ENCODE results near the gene UGT1A1.

UGT1A1 gene

GRCh38 chr2:233794128-233794658 is 34.1 kb downstream of the UGT1A1 start:
- H4K20me1 ChIP-seq (ENCODE audit: control insufficient read depth, insufficient read depth, low read depth, low read length): no peaks in the 10 kb centered on the region
- H3F3A ChIP-seq (ENCODE audit: control insufficient read depth, insufficient read depth): no peaks in the 10 kb centered on the region
- H3K9me3 ChIP-seq (ENCODE audit: control insufficient read depth, insufficient read depth, low read length): no peaks in the 10 kb centered on the region
- peaks cover 5% of the 10 kb centered on the region; the same call in 1 of the 2 replicates for H3K4me1 ChIP-seq (ENCODE audit: control insufficient read depth, low read length)
- H3K36me3 ChIP-seq (ENCODE audit: control insufficient read depth, low read length): no peaks in the 10 kb centered on the region
- TF ChIP-seq EZH2phosphoT487 (IDR thresholded peaks at IDR 0.05; ENCODE audit: borderline replicate concordance, low read length) (no peak), CTCF (IDR thresholded peaks at IDR 0.05; ENCODE audit: low read depth, low read length, poor library complexity, severe bottlenecking) (no peak)
- H3K27ac ChIP-seq (ENCODE audit: low read depth, low read length): no peak overlapping the region
- H3K79me2 ChIP-seq (ENCODE audit: control insufficient read depth, low read length): no peaks in the 10 kb centered on the region
- no peaks in the 10 kb centered on the region for H3K9me2 ChIP-seq (replicated peaks; ENCODE audit: control insufficient read depth, low read length)
- no peak overlapping the region for H3K4me2 ChIP-seq (ENCODE audit: low read length)
- H3K4me3 ChIP-seq (ENCODE audit: low read length): no peak overlapping the region
- no peaks in the 10 kb centered on the region for H3K27me3 ChIP-seq (ENCODE audit: control insufficient read depth, low read length)

- TF ChIP-seq EZH2phosphoT487 (IDR thresholded peaks at IDR 0.05; ENCODE audit: borderline replicate concordance, low read length): no peak
- no peak for TF ChIP-seq CTCF (IDR thresholded peaks at IDR 0.05; ENCODE audit: low read depth, low read length, poor library complexity, severe bottlenecking)
- Histone ChIP-seq H4K20me1 (ENCODE audit: control insufficient read depth, insufficient read depth, low read depth, low read length) (no peaks in the 10 kb centered on the region), H3K4me2 (ENCODE audit: low read length) (no peak overlapping the region), H3K4me3 (ENCODE audit: low read length) (no peak overlapping the region), H3K4me1 (ENCODE audit: control insufficient read depth, low read length) (no peaks in the 10 kb centered on the region), H3K27ac (ENCODE audit: low read depth, low read length) (no peak overlapping the region), H3K9me3 (ENCODE audit: control insufficient read depth, insufficient read depth, low read length) (no peaks in the 10 kb centered on the region), H3K9me2 (replicated peaks; ENCODE audit: control insufficient read depth, low read length) (no peaks in the 10 kb centered on the region), H3F3A (ENCODE audit: control insufficient read depth, insufficient read depth) (no peaks in the 10 kb centered on the region), H3K36me3 (ENCODE audit: control insufficient read depth, low read length) (no peaks in the 10 kb centered on the region), H3K79me2 (ENCODE audit: control insufficient read depth, low read length) (no peaks in the 10 kb centered on the region), H3K27me3 (ENCODE audit: control insufficient read depth, low read length) (no peaks in the 10 kb centered on the region)
Observed at GRCh38 chr2:233795735-233796171, 35.7 kb downstream of the UGT1A1 start.

- no peaks in the 10 kb centered on the region for H3K79me2 ChIP-seq (ENCODE audit: control insufficient read depth, low read length)
- H3K4me2 ChIP-seq (ENCODE audit: low read length): no peak overlapping the region
- H3F3A ChIP-seq (ENCODE audit: control insufficient read depth, insufficient read depth): no peaks in the 10 kb centered on the region
- no peak overlapping the region for H3K4me3 ChIP-seq (ENCODE audit: low read length)
- no peaks in the 10 kb centered on the region for H4K20me1 ChIP-seq (ENCODE audit: control insufficient read depth, insufficient read depth, low read depth, low read length)
- TF ChIP-seq CTCF (IDR thresholded peaks at IDR 0.05; ENCODE audit: low read depth, low read length, poor library complexity, severe bottlenecking) (no peak), EZH2phosphoT487 (IDR thresholded peaks at IDR 0.05; ENCODE audit: borderline replicate concordance, low read length) (no peak)
- H3K27me3 ChIP-seq (ENCODE audit: control insufficient read depth, low read length): no peaks in the 10 kb centered on the region
- H3K4me1 ChIP-seq (ENCODE audit: control insufficient read depth, low read length): peaks cover 4% of the 10 kb centered on the region
- no peak overlapping the region for H3K27ac ChIP-seq (ENCODE audit: low read depth, low read length)
- no peaks in the 10 kb centered on the region for H3K36me3 ChIP-seq (ENCODE audit: control insufficient read depth, low read length)
- no peaks in the 10 kb centered on the region for H3K9me2 ChIP-seq (replicated peaks; ENCODE audit: control insufficient read depth, low read length)
- no peaks in the 10 kb centered on the region for H3K9me3 ChIP-seq (ENCODE audit: control insufficient read depth, insufficient read depth, low read length)
Observed at GRCh38 chr2:233796254-233796653, 36.2 kb downstream of the UGT1A1 start.

All from DOHH2 (cell line).